Activated T-cell treated with anti-CD3 and anti-CD28 coated beads, Interleukin-2, amount 50 U/mL, for 4 hours (primary cell): ENCODE measurements around the gene STARD4. TPM values are rescaled to one million over a fixed set of nuclear protein-coding genes. Genes with fewer than 3 reads are reported as not detected.

Source experiments
- ATAC-seq, 2 donors: fragments of 200-7000 bp; cut with Tn5 transposase; one replicate each; pipeline ENCODE4 v1.10.0; 2021
- DNase-seq: peaks from one replicate; pipeline ENCODE4 v3.0.0-alpha.2; 2020
- H3K27me3 Mint-ChIP-seq: one replicate; pipeline ENCODE4 v1.8.0; 2021; ENCODE audit warnings: low read depth, mixed read lengths
- H3K36me3 Mint-ChIP-seq: one replicate; pipeline ENCODE4 v1.8.0; 2022; ENCODE audit warnings: mixed read lengths; ENCODE audit not compliant: insufficient read depth
- H3K4me1 Mint-ChIP-seq: one replicate; pipeline ENCODE4 v1.8.0; 2021; ENCODE audit warnings: low read depth, mixed read lengths
- H3K4me3 Mint-ChIP-seq: one replicate; pipeline ENCODE4 v1.8.0; 2021; ENCODE audit warnings: mild to moderate bottlenecking, moderate library complexity, mixed read lengths
- H3K9me3 Mint-ChIP-seq: one replicate; pipeline ENCODE4 v1.8.0; 2021; ENCODE audit warnings: mixed read lengths
- total RNA-seq, 3 donors: library from RNA; stranded (reverse); gene quantifications; one replicate each; pipeline ENCODE4 v1.2.1, GENCODE V29; 2021

Gene STARD4
- total RNA-seq, 3 donors from 2014 or later, result 22.2 to 26.5 (median 24.4) TPM

GRCh38 chr5:111511174-111511830 lies 1.0 kb downstream of the STARD4 start:
- ATAC-seq (no peak), DNase-seq (no peak)
- H3K4me3 Mint-ChIP-seq, result peak overlapping the region; percentile 95
- no peaks in the 10 kb centered on the region for H3K27me3 Mint-ChIP-seq
- peaks cover 39% of the 10 kb centered on the region for H3K4me1 Mint-ChIP-seq
- H3K36me3 Mint-ChIP-seq, result peaks cover 1% of the 10 kb centered on the region
- H3K9me3 Mint-ChIP-seq, result no peaks in the 10 kb centered on the region

GRCh38 chr5:111509119-111509518 lies 3.2 kb downstream of the STARD4 start:
- H3K4me1 Mint-ChIP-seq, result peaks cover 38% of the 10 kb centered on the region
- H3K4me3 Mint-ChIP-seq, result no peak overlapping the region
- H3K36me3 Mint-ChIP-seq, result peaks cover 4% of the 10 kb centered on the region
- H3K9me3 Mint-ChIP-seq, result no peaks in the 10 kb centered on the region
- ATAC-seq (no peak), DNase-seq (no peak)
- no peaks in the 10 kb centered on the region for H3K27me3 Mint-ChIP-seq

GRCh38 chr5:111507276-111507675 lies 5.1 kb downstream of the STARD4 start:
- Mint-ChIP-seq H3K27me3 (no peaks in the 10 kb centered on the region), H3K4me3 (no peak overlapping the region), H3K9me3 (no peaks in the 10 kb centered on the region), H3K36me3 (peaks cover 4% of the 10 kb centered on the region), H3K4me1 (peaks cover 29% of the 10 kb centered on the region)
- ATAC-seq (no peak), DNase-seq (no peak)

GRCh38 chr5:111505096-111505495 lies 7.2 kb downstream of the STARD4 start:
- Mint-ChIP-seq H3K27me3 (no peaks in the 10 kb centered on the region), H3K4me3 (no peak overlapping the region), H3K4me1 (peaks cover 14% of the 10 kb centered on the region), H3K36me3 (peaks cover 7% of the 10 kb centered on the region), H3K9me3 (no peaks in the 10 kb centered on the region)
- ATAC-seq (no peak), DNase-seq (no peak)

GRCh38 chr5:111502956-111503355 lies 9.4 kb downstream of the STARD4 start:
- DNase-seq (no peak), ATAC-seq (no peak)
- H3K9me3 Mint-ChIP-seq, result no peaks in the 10 kb centered on the region
- H3K4me1 Mint-ChIP-seq, result peaks cover 12% of the 10 kb centered on the region
- H3K27me3 Mint-ChIP-seq, result no peaks in the 10 kb centered on the region
- peaks cover 10% of the 10 kb centered on the region for H3K36me3 Mint-ChIP-seq
- H3K4me3 Mint-ChIP-seq, result no peak overlapping the region

GRCh38 chr5:111498346-111498745 lies 14.0 kb downstream of the STARD4 start:
- peaks cover 9% of the 10 kb centered on the region for H3K4me1 Mint-ChIP-seq
- no peak for DNase-seq
- H3K36me3 Mint-ChIP-seq, result peaks cover 20% of the 10 kb centered on the region
- H3K27me3 Mint-ChIP-seq, result no peaks in the 10 kb centered on the region
- no peak for ATAC-seq
- H3K4me3 Mint-ChIP-seq, result no peak overlapping the region
- H3K9me3 Mint-ChIP-seq, result no peaks in the 10 kb centered on the region

- H3K27me3 Mint-ChIP-seq, result no peaks in the 10 kb centered on the region
- peaks cover 19% of the 10 kb centered on the region for H3K36me3 Mint-ChIP-seq
- no peak for ATAC-seq
- no peaks in the 10 kb centered on the region for H3K9me3 Mint-ChIP-seq
- DNase-seq, result no peak
- H3K4me1 Mint-ChIP-seq, result peaks cover 11% of the 10 kb centered on the region
- no peak overlapping the region for H3K4me3 Mint-ChIP-seq
These were observed 17.2 kb downstream of the STARD4 start for GRCh38 chr5:111495159-111495558.

- Mint-ChIP-seq H3K4me1 (peaks cover 11% of the 10 kb centered on the region), H3K27me3 (no peaks in the 10 kb centered on the region), H3K4me3 (no peak overlapping the region), H3K9me3 (no peaks in the 10 kb centered on the region), H3K36me3 (peaks cover 20% of the 10 kb centered on the region)
- no peak for DNase-seq
- no peak for ATAC-seq
These were observed 17.9 kb downstream of the STARD4 start for GRCh38 chr5:111494355-111494999.

- H3K9me3 Mint-ChIP-seq, result no peaks in the 10 kb centered on the region
- ATAC-seq (no peak), DNase-seq (no peak)
- H3K4me3 Mint-ChIP-seq, result no peak overlapping the region
- peaks cover 23% of the 10 kb centered on the region for H3K36me3 Mint-ChIP-seq
- no peaks in the 10 kb centered on the region for H3K27me3 Mint-ChIP-seq
- H3K4me1 Mint-ChIP-seq, result peaks cover 3% of the 10 kb centered on the region
These were observed 19.3 kb downstream of the STARD4 start for GRCh38 chr5:111493031-111493430.

- Mint-ChIP-seq H3K36me3 (peaks cover 23% of the 10 kb centered on the region), H3K4me3 (no peak overlapping the region), H3K27me3 (no peaks in the 10 kb centered on the region), H3K4me1 (peaks cover 4% of the 10 kb centered on the region), H3K9me3 (no peaks in the 10 kb centered on the region)
- ATAC-seq (no peak), DNase-seq (no peak)
These were observed 24.0 kb downstream of the STARD4 start for GRCh38 chr5:111488353-111488752.

- ATAC-seq (no peak), DNase-seq (no peak)
- Mint-ChIP-seq H3K4me3 (no peak overlapping the region), H3K27me3 (no peaks in the 10 kb centered on the region), H3K4me1 (peaks cover 3% of the 10 kb centered on the region), H3K9me3 (no peaks in the 10 kb centered on the region), H3K36me3 (peaks cover 28% of the 10 kb centered on the region)
These were observed 25.4 kb downstream of the STARD4 start for GRCh38 chr5:111486926-111487325.

GRCh38 chr5:111486055-111486454 lies 26.3 kb downstream of the STARD4 start:
- no peak for ATAC-seq
- DNase-seq, result no peak
- H3K36me3 Mint-ChIP-seq, result peaks cover 34% of the 10 kb centered on the region
- no peaks in the 10 kb centered on the region for H3K9me3 Mint-ChIP-seq
- H3K27me3 Mint-ChIP-seq, result no peaks in the 10 kb centered on the region
- no peak overlapping the region for H3K4me3 Mint-ChIP-seq
- peaks cover 3% of the 10 kb centered on the region for H3K4me1 Mint-ChIP-seq

- Mint-ChIP-seq H3K9me3 (no peaks in the 10 kb centered on the region), H3K27me3 (no peaks in the 10 kb centered on the region), H3K36me3 (peaks cover 33% of the 10 kb centered on the region), H3K4me1 (no peaks in the 10 kb centered on the region), H3K4me3 (no peak overlapping the region)
- no peak for DNase-seq
- ATAC-seq, result no peak
These were observed 32.0 kb downstream of the STARD4 start for GRCh38 chr5:111480346-111480745.

GRCh38 chr5:111478898-111479297 lies 33.4 kb downstream of the STARD4 start:
- DNase-seq (no peak), ATAC-seq (no peak)
- peaks cover 33% of the 10 kb centered on the region for H3K36me3 Mint-ChIP-seq
- no peak overlapping the region for H3K4me3 Mint-ChIP-seq
- no peaks in the 10 kb centered on the region for H3K4me1 Mint-ChIP-seq
- H3K9me3 Mint-ChIP-seq, result no peaks in the 10 kb centered on the region
- H3K27me3 Mint-ChIP-seq, result no peaks in the 10 kb centered on the region

- Mint-ChIP-seq H3K4me3 (no peak overlapping the region), H3K36me3 (peaks cover 32% of the 10 kb centered on the region), H3K9me3 (no peaks in the 10 kb centered on the region), H3K4me1 (no peaks in the 10 kb centered on the region), H3K27me3 (no peaks in the 10 kb centered on the region)
- no peak for ATAC-seq
- DNase-seq, result no peak
These were observed 34.1 kb downstream of the STARD4 start for GRCh38 chr5:111478266-111478665.
